LNCAP (cell line): ENCODE data around the gene CAVIN4.

Experiments used
- TF ChIP-seq, protein P1 (sequence below): fragments of 450-650 bp; IDR thresholded peaks from 2 replicates; pipeline ENCODE4 v1.5.1; 2017; ENCODE audit warnings: mild to moderate bottlenecking

The CAVIN4 gene, protein sequence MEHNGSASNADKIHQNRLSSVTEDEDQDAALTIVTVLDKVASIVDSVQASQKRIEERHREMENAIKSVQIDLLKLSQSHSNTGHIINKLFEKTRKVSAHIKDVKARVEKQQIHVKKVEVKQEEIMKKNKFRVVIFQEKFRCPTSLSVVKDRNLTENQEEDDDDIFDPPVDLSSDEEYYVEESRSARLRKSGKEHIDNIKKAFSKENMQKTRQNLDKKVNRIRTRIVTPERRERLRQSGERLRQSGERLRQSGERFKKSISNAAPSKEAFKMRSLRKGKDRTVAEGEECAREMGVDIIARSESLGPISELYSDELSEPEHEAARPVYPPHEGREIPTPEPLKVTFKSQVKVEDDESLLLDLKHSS

GRCh38 chr9:100577776-100578448, at the start of gene CAVIN4:
Gene CAVIN4 (plus strand): TSS chr9:100578079. CDS start chr9:100578144, 65 bp downstream.
- TF ChIP-seq, protein P1, sequence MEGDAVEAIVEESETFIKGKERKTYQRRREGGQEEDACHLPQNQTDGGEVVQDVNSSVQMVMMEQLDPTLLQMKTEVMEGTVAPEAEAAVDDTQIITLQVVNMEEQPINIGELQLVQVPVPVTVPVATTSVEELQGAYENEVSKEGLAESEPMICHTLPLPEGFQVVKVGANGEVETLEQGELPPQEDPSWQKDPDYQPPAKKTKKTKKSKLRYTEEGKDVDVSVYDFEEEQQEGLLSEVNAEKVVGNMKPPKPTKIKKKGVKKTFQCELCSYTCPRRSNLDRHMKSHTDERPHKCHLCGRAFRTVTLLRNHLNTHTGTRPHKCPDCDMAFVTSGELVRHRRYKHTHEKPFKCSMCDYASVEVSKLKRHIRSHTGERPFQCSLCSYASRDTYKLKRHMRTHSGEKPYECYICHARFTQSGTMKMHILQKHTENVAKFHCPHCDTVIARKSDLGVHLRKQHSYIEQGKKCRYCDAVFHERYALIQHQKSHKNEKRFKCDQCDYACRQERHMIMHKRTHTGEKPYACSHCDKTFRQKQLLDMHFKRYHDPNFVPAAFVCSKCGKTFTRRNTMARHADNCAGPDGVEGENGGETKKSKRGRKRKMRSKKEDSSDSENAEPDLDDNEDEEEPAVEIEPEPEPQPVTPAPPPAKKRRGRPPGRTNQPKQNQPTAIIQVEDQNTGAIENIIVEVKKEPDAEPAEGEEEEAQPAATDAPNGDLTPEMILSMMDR, result no peak

GRCh38 chr9:100534401-100534800, 43.5 kb upstream of the CAVIN4 start:
- TF ChIP-seq, protein P1, result no peak

GRCh38 chr9:100540327-100540726, 37.6 kb upstream of the CAVIN4 start:
- TF ChIP-seq, protein P1, result no peak

- TF ChIP-seq, protein P1, result no peak
Observed at GRCh38 chr9:100549048-100549447, 28.8 kb upstream of the CAVIN4 start.

DNA sequence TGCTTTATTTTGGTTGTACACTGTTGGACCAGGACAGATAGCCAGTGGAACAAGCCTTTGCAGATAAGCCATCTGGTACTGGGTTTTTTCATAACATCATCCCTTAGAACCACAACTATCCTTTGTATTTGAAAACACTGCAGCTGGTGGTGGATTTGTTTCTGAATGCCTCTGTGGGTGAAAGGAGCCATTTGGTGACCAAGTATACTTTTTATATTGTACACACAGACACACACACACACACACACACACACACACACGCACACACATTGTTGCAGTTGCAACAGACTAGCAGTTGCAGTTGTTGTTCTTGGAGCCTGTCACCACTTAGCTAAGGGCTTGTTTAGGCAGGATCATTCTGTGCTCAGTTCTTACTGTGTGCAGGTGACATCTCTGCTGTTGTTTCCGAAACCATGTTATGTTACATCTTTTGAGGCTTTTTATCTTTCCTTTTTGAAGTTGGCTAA, 22.9 kb upstream of the CAVIN4 start:
- TF ChIP-seq, protein P1, result no peak

DNA sequence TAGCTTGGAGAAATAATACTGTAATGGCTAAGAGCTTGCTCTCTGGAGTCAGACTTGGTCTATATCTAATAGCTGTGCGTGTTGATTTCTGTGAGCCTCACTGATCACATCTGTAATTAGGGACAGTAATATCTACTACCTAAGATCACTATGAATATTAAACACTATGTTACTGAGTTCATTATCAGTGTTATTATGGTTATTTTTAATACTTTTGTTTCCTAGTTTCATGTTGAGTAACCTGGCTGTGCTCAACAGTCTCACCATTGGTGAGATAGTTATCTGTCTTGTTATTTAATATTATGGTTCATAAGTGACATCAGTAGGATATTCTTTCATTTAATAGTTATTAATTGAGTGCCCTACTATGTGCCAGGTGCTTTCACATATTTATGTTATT, 22.4 kb upstream of the CAVIN4 start:
- TF ChIP-seq, protein P1, result no peak

DNA sequence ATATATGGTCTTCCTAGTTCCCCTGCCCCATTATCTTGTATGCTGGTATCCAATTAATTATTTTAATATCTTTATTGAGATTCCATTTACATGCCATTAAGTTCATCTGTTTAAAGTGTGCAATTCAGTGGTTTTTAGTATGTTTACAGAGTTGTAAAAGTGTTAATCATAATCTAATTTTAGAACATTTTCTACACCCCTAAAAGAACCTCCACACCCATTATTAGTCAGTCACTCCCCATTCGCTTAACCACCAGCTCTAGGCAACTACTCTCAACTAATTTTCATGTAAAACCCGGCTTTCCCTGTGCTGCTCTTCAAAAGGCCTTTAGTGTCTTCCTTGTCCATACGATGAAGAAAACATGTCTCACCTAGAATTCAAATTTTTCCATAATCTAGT, 20.8 kb upstream of the CAVIN4 start:
- TF ChIP-seq, protein P1, result no peak
